ENCODE data around the gene SERPINB6. TPM values are rescaled to one million over a fixed set of nuclear protein-coding genes. Genes with fewer than 3 reads are reported as not detected.

Gene SERPINB6
- total and polyA plus RNA-seq, 2 of the 4 experiments (the other 2 are of a cell fraction): 37.1 to 91.1 TPM

DNA sequence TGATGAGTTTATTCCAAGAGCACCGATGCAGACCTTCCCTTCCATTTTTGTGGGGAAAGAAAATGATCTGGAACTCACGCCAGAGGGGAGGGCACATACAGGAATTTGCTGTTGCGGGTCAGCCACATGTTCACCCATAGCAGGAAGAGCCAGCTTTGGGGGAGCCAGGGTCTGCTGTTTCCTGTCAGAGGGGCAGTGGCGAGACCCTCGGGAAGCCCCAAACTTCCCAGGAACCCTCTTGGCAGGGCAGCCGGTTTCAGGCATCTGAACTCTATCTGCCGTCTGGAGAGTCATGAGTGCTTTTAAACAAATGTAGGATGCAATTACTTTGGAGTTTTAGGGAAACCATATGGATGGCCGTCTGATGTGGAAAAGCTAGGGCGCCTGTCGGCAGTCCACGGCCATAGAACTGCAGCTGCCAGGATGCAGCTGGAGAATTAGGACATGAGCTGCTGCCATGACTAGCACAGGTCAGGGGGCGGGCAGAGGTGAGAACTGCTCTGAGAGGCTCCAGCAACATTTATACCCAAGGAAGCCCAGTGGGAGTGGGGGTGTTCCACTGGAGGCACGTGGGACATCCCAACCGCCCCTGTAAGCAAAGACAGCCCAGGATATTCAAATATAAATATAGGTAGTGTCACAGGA lies 53.4 kb downstream of the SERPINB6 start:
- no peak overlapping the region for H3K56ac ChIP-seq (ENCODE audit: extremely low read depth, insufficient read depth, low read length)
- no peak overlapping the region for H2BK5ac ChIP-seq (ENCODE audit: low read depth, low read length, poor library complexity, severe bottlenecking)
- DNase-seq (no peak), ATAC-seq (ENCODE audit: low read depth) (no peak)
- WGBS, 2 experiments (ENCODE audit: extremely low coverage in 2 of 2, insufficient read length in 1 of 2): 30% methylated on average over 2 of the region's 14 CpGs; no CpG with 5 or more reads in 1 of the 2 experiments
- H4K91ac ChIP-seq (ENCODE audit: insufficient read depth, low read depth, low read length): no peak overlapping the region
- peak overlapping the region; percentile 20; the same call in 1 of the 2 replicates for H3K23ac ChIP-seq (ENCODE audit: low read depth, low read length)
- no peak overlapping the region; the same call in 1 of the 2 replicates for H3K18ac ChIP-seq (ENCODE audit: low read depth, low read length)
- in situ Hi-C loops (cut with MboI; ENCODE audit: low sequenced_read_pairs) (no loop called here), dilution Hi-C loops (cut with HindIII; ENCODE audit: low sequenced_read_pairs, unreplicated experiment) (no loop called here), intact Hi-C loops (cut with micrococcal nuclease) (no loop called here)
- no peak overlapping the region for H2BK20ac ChIP-seq (ENCODE audit: low read depth, low read length)
- H3K9me1 ChIP-seq (ENCODE audit: insufficient read depth, low read length): no peaks in the 10 kb centered on the region
- peak overlapping the region; percentile 77 for H2AFZ ChIP-seq (replicated peaks; ENCODE audit: low read length, poor library complexity)
- H3K4ac ChIP-seq (ENCODE audit: low read depth, low read length): no peak overlapping the region
- TF ChIP-seq SMC3 (IDR thresholded peaks at IDR 0.05; ENCODE audit: low read depth, low read length) (no peak), FOS (IDR thresholded peaks at IDR 0.05; ENCODE audit: low read depth, low read length) (no peak), RAD21 (IDR thresholded peaks at IDR 0.05; ENCODE audit: low read length) (no peak), MAZ (IDR thresholded peaks at IDR 0.05; ENCODE audit: borderline replicate concordance, low read depth, low read length) (no peak), RCOR1 (IDR thresholded peaks at IDR 0.05; ENCODE audit: insufficient replicate concordance, low read length) (no peak), CHD1 (IDR thresholded peaks at IDR 0.05; ENCODE audit: low read depth, low read length) (no peak), RFX5 (IDR thresholded peaks at IDR 0.05; ENCODE audit: low read depth, low read length) (no peak), CEBPB (IDR thresholded peaks at IDR 0.05; ENCODE audit: low read depth, low read length) (no peak)
- TF ChIP-seq, protein P1, sequence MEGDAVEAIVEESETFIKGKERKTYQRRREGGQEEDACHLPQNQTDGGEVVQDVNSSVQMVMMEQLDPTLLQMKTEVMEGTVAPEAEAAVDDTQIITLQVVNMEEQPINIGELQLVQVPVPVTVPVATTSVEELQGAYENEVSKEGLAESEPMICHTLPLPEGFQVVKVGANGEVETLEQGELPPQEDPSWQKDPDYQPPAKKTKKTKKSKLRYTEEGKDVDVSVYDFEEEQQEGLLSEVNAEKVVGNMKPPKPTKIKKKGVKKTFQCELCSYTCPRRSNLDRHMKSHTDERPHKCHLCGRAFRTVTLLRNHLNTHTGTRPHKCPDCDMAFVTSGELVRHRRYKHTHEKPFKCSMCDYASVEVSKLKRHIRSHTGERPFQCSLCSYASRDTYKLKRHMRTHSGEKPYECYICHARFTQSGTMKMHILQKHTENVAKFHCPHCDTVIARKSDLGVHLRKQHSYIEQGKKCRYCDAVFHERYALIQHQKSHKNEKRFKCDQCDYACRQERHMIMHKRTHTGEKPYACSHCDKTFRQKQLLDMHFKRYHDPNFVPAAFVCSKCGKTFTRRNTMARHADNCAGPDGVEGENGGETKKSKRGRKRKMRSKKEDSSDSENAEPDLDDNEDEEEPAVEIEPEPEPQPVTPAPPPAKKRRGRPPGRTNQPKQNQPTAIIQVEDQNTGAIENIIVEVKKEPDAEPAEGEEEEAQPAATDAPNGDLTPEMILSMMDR (conservative IDR thresholded peaks at IDR 0.05; ENCODE audit: low read depth, low read length): no peak
- TF ChIP-seq, protein P2, sequence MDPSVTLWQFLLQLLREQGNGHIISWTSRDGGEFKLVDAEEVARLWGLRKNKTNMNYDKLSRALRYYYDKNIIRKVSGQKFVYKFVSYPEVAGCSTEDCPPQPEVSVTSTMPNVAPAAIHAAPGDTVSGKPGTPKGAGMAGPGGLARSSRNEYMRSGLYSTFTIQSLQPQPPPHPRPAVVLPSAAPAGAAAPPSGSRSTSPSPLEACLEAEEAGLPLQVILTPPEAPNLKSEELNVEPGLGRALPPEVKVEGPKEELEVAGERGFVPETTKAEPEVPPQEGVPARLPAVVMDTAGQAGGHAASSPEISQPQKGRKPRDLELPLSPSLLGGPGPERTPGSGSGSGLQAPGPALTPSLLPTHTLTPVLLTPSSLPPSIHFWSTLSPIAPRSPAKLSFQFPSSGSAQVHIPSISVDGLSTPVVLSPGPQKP (IDR thresholded peaks at IDR 0.05; ENCODE audit: borderline replicate concordance, low read depth, low read length): no peak
- TF ChIP-seq, protein P3, sequence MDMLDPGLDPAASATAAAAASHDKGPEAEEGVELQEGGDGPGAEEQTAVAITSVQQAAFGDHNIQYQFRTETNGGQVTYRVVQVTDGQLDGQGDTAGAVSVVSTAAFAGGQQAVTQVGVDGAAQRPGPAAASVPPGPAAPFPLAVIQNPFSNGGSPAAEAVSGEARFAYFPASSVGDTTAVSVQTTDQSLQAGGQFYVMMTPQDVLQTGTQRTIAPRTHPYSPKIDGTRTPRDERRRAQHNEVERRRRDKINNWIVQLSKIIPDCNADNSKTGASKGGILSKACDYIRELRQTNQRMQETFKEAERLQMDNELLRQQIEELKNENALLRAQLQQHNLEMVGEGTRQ (IDR thresholded peaks at IDR 0.05; ENCODE audit: low read depth, low read length): no peak
- no peak overlapping the region for H2AK5ac ChIP-seq (ENCODE audit: low read depth, low read length)
- ChIA-PET CTCF (interaction anchor here (0.8 kb wide), 1 partner anchor 15 kb away, joined by 3 read pairs; no protein-coding TSS in a partner anchor), POLR2A (ENCODE audit: unreplicated experiment) (no interaction called here)
- no peak overlapping the region for H3K27ac ChIP-seq (ENCODE audit: insufficient read depth, low read length)
- no peak overlapping the region; the same call in 1 of the 2 replicates for H4K5ac ChIP-seq (ENCODE audit: low read depth, low read length)
- no peak overlapping the region for H3K14ac ChIP-seq (replicated peaks; ENCODE audit: low read depth, low read length)
- peaks cover 4% of the 10 kb centered on the region; the same call in 1 of the 2 replicates for H3K4me1 ChIP-seq (ENCODE audit: control insufficient read depth, insufficient read depth, low read length)
- H3K4me2 ChIP-seq (ENCODE audit: low read depth, low read length): peak overlapping the region; percentile 35; the same call in 1 of the 2 replicates
- H3K79me1 ChIP-seq (ENCODE audit: low read depth in 1 of 2, low read length in 2 of 2): no peaks in the 10 kb centered on the region
- no TSS peak for BruUV-seq (replicated peaks)
- H3K9me3 ChIP-seq (ENCODE audit: control insufficient read depth, insufficient read depth, low read length): no peaks in the 10 kb centered on the region
- no peaks in the 10 kb centered on the region for H4K20me1 ChIP-seq (ENCODE audit: insufficient read depth, low read length)
- H3K36me3 ChIP-seq (ENCODE audit: control insufficient read depth, insufficient read depth, low read length): no peaks in the 10 kb centered on the region
- H4K8ac ChIP-seq (ENCODE audit: low read depth in 2 of 2, low read length in 2 of 2): no peak overlapping the region
- H3K9ac ChIP-seq (ENCODE audit: low read depth, low read length): no peak overlapping the region
- no peak overlapping the region for H2BK120ac ChIP-seq (ENCODE audit: low read depth, low read length)
- H2AK9ac ChIP-seq (replicated peaks; ENCODE audit: low read depth, low read length, poor library complexity): no peak overlapping the region
- H2BK15ac ChIP-seq (ENCODE audit: low read depth, low read length): no peak overlapping the region
- no peak overlapping the region for H3K4me3 ChIP-seq (ENCODE audit: insufficient read depth, low read depth, low read length)
- no peaks in the 10 kb centered on the region; the same call in 1 of the 2 replicates for H3K27me3 ChIP-seq (ENCODE audit: control insufficient read depth, insufficient read depth, low read length)
